Measurements from ENCODE around the gene HS1BP3. TPM values are rescaled to one million over a fixed set of nuclear protein-coding genes. Genes with fewer than 3 reads are reported as not detected.

HS1BP3 gene
- total and polyA plus RNA-seq, 2 of the 13 experiments (the other 11 are each of a cell fraction or from before 2014, with no cell fraction given) = 15.2 to 22.0 TPM

- TF ChIP-seq REXO4 (CRISPR knock-in tag; IDR thresholded peaks at IDR 0.05; ENCODE audit: borderline replicate concordance) = no peak
- no peak for TF ChIP-seq ZSCAN22 (CRISPR knock-in tag; IDR thresholded peaks at IDR 0.05)
- peak; percentile 66 for TF ChIP-seq TBX2 (CRISPR knock-in tag; IDR thresholded peaks at IDR 0.05; ENCODE audit: borderline replicate concordance)
- TF ChIP-seq GZF1 (CRISPR knock-in tag; IDR thresholded peaks at IDR 0.05) = no peak
- TF ChIP-seq SIN3B (IDR thresholded peaks at IDR 0.05; ENCODE audit: low read length) = no peak
- no peak for TF ChIP-seq MED8 (CRISPR knock-in tag; IDR thresholded peaks at IDR 0.05; ENCODE audit: insufficient replicate concordance)
- TF ChIP-seq PAXIP1 (CRISPR knock-in tag; conservative IDR thresholded peaks at IDR 0.05) = peak; percentile 51; the same call in 1 of the 2 replicates
- peak; percentile 54; the same call in 1 of the 2 replicates for TF ChIP-seq MIER2 (CRISPR knock-in tag; IDR thresholded peaks at IDR 0.05)
- TF ChIP-seq, protein P1, sequence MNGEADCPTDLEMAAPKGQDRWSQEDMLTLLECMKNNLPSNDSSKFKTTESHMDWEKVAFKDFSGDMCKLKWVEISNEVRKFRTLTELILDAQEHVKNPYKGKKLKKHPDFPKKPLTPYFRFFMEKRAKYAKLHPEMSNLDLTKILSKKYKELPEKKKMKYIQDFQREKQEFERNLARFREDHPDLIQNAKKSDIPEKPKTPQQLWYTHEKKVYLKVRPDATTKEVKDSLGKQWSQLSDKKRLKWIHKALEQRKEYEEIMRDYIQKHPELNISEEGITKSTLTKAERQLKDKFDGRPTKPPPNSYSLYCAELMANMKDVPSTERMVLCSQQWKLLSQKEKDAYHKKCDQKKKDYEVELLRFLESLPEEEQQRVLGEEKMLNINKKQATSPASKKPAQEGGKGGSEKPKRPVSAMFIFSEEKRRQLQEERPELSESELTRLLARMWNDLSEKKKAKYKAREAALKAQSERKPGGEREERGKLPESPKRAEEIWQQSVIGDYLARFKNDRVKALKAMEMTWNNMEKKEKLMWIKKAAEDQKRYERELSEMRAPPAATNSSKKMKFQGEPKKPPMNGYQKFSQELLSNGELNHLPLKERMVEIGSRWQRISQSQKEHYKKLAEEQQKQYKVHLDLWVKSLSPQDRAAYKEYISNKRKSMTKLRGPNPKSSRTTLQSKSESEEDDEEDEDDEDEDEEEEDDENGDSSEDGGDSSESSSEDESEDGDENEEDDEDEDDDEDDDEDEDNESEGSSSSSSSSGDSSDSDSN (CRISPR knock-in tag; IDR thresholded peaks at IDR 0.05) = peak; percentile 55; the same call in 1 of the 2 replicates
- TF ChIP-seq RXRB (CRISPR knock-in tag; IDR thresholded peaks at IDR 0.05; ENCODE audit: borderline replicate concordance) = peak; percentile 84; the same call in 1 of the 2 replicates
- no peak for TF ChIP-seq CSRNP1 (CRISPR knock-in tag; IDR thresholded peaks at IDR 0.05)
- TF ChIP-seq LRRFIP1 (CRISPR knock-in tag; conservative IDR thresholded peaks at IDR 0.05) = no peak; the same call in 1 of the 2 replicates
- peak; percentile 76 for TF ChIP-seq GABPB1 (CRISPR knock-in tag; IDR thresholded peaks at IDR 0.05)
- no peak for TF ChIP-seq ZNF670 (CRISPR knock-in tag; IDR thresholded peaks at IDR 0.05; ENCODE audit: borderline replicate concordance)
- TF ChIP-seq ZNF607 (CRISPR knock-in tag; IDR thresholded peaks at IDR 0.05; ENCODE audit: borderline replicate concordance) = no peak; the same call in 1 of the 2 replicates
- TF ChIP-seq ZBTB43 (CRISPR knock-in tag; conservative IDR thresholded peaks at IDR 0.05) = no peak
These were observed 15.0 kb downstream of the HS1BP3 start (continued) for GRCh38 chr2:20635675-20636584.

All from HepG2 (cell line).